Fibroblast of lung (primary cell): ENCODE data around the gene RNASE3. TPM values are rescaled to one million over a fixed set of nuclear protein-coding genes. Genes with fewer than 3 reads are reported as not detected.
"Not testable (repeated sequence)": the region's sequence is repeated elsewhere in the genome, so short reads cannot be mapped to it uniquely, and the experiment has no call there.

Experiments used
- DNase-seq, 2 donors: peaks; one replicate each; pipeline versions ENCODE4 v3.0.0 to v3.0.0-alpha.2; 2010; ENCODE audit warnings: low read depth in 2 of 2
- H2AFZ ChIP-seq: 2 replicates; pipeline ENCODE4 v1.5.1; 2012; ENCODE audit warnings: low read length, control low read depth, inconsistent platforms
- H3K27ac ChIP-seq: 2 replicates; pipeline ENCODE4 v1.5.1; 2011; ENCODE audit warnings: low read length, control low read depth; ENCODE audit not compliant: insufficient read depth
- H3K27me3 ChIP-seq: 2 replicates; pipeline ENCODE4 v1.5.1; 2011; ENCODE audit warnings: mild to moderate bottlenecking, low read length; ENCODE audit not compliant: control insufficient read depth, insufficient read depth
- H3K36me3 ChIP-seq: 2 replicates; pipeline ENCODE4 v1.5.1; 2011; ENCODE audit warnings: low read length; ENCODE audit not compliant: control insufficient read depth, insufficient read depth
- H3K4me1 ChIP-seq: 2 replicates; pipeline ENCODE4 v1.5.1; 2011; ENCODE audit warnings: low read length; ENCODE audit not compliant: control insufficient read depth, insufficient read depth; ENCODE audit errors: extremely low read depth
- H3K4me2 ChIP-seq: 2 replicates; pipeline ENCODE4 v1.5.1; 2011; ENCODE audit warnings: low read length, control low read depth; ENCODE audit not compliant: insufficient read depth; ENCODE audit errors: extremely low read depth
- H3K4me3 ChIP-seq, 4 experiments: fragments of 200-600 bp in 1 of 4; sonication (generic) in 1 of 4; replicated peaks in 1 of 4; 2 replicates each; pipeline ENCODE4 v1.5.1; 2011 to 2016; ENCODE audit warnings: low read length in 4 of 4, low read depth in 3 of 4, mild to moderate bottlenecking in 3 of 4, control low read depth in 2 of 4, inconsistent platforms in 1 of 4, mixed read lengths in 1 of 4; ENCODE audit not compliant: insufficient read depth in 1 of 4; ENCODE audit errors: control extremely low read depth in 1 of 4
- H3K79me2 ChIP-seq: 2 replicates; pipeline ENCODE4 v1.5.1; 2012; ENCODE audit warnings: mild to moderate bottlenecking, low read length, inconsistent platforms; ENCODE audit not compliant: control insufficient read depth, insufficient read depth
- H3K9ac ChIP-seq: 2 replicates; pipeline ENCODE4 v1.5.1; 2011; ENCODE audit warnings: mild to moderate bottlenecking, low read length, control low read depth; ENCODE audit not compliant: insufficient read depth
- H3K9me3 ChIP-seq: 2 replicates; pipeline ENCODE4 v1.5.1; 2012; ENCODE audit warnings: low read depth, low read length; ENCODE audit not compliant: control insufficient read depth, insufficient read depth
- H4K20me1 ChIP-seq: 2 replicates; pipeline ENCODE4 v1.5.1; 2011; ENCODE audit warnings: low read length; ENCODE audit not compliant: control insufficient read depth, insufficient read depth; ENCODE audit errors: extremely low read depth
- EZH2 ChIP-seq: IDR thresholded peaks from 2 replicates; pipeline ENCODE4 v1.5.1; 2012; ENCODE audit warnings: low read length, control low read depth, mild to moderate bottlenecking; ENCODE audit errors: missing control alignments
- polyA plus RNA-seq, 2 donors: library from polyadenylated mRNA; depleted of rRNA in 1 of 2; stranded (reverse) in 1 of 2; unstranded in 1 of 2; fragments of >200 nt; gene quantifications; 2 replicates each; pipeline ENCODE4 v1.2.1, GENCODE V29; 2011 to 2012; ENCODE audit warnings: missing spikeins in 1 of 2
- total RNA-seq: library from RNA; depleted of rRNA; stranded (reverse); fragments of >200 nt; gene quantifications from 2 replicates; pipeline ENCODE4 v1.2.1, GENCODE V29; 2014
- TF ChIP-seq, protein P1 (sequence below), 2 donors: IDR thresholded peaks in 1 of 2; conservative IDR thresholded peaks in 1 of 2; 1 replicate in 1 of 2; 2 replicates in 1 of 2; pipeline ENCODE4 v1.5.1; 2011 to 2012; ENCODE audit warnings: low read length in 2 of 2, control low read depth in 1 of 2, inconsistent platforms in 1 of 2, low read depth in 1 of 2, mild to moderate bottlenecking in 1 of 2

Gene RNASE3
- total and polyA plus RNA-seq, 2 donors (not counting 1 experiment from before 2014, with no cell fraction given) = not detected

DNA sequence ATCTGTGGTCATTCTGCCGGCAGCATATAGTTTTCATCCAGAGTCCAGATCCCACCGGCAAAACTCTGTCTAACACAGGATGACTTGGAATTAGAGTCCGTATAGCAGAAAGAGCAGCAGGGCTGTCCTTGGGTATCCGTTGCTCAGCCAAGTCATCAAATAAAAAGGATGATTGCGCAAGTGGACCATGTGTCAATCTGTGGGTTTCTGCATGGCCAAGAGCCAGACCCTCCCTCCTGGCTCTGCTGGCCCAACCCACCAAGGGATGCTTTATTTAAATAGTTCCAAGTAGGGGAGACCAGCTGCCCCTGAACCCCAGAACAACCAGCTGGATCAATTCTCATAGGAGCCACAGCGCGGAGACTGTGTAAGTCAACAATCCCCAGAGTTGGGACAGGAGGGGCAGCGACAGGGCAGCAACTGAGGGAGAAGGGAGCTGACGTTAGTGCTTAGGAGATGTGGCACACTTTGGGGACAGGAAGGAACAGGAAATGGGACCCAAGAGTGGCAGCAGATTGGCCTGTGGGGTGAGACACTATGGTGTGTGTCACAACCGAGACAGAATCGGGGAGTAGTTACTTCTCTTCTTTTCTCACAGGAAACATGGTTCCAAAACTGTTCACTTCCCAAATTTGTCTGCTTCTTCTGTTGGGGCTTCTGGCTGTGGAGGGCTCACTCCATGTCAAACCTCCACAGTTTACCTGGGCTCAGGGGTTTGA, 28.0 kb downstream of the RNASE3 start:
- not testable (repeated sequence) for H3K27me3 ChIP-seq, DNase-seq, H3K27ac ChIP-seq, H3K4me1 ChIP-seq, H3K4me3 ChIP-seq, H4K20me1 ChIP-seq, H3K36me3 ChIP-seq, H3K9ac ChIP-seq, H3K9me3 ChIP-seq, H3K79me2 ChIP-seq, H3K4me2 ChIP-seq, H2AFZ ChIP-seq

DNA sequence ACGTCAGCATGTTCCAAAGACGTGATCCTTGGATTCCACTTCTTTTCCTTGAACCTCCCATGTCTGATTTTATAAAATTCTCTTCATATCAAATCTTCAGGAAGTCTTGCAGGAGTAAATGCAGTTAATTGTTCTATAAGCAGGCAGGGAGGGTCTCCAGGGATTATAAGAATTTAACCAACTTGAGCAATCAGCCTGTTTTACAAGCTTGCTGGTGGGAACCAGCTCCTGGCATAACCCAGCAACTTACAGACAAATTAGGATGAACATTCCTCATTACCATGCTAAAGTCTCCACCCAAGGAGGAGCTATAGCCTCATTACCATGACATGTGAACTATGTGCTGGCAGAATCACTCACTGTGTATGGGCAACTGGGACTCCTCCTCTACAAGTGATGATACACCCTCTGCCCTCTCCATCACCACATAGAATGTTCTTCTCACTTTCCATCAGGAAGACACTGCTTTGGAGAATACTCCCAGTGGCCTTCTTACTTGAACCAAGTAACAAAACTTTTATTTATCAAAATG, 32.6 kb downstream of the RNASE3 start:
- not testable (repeated sequence) for H3K27me3 ChIP-seq, H3K4me3 ChIP-seq, H2AFZ ChIP-seq, H3K9ac ChIP-seq, DNase-seq, H3K27ac ChIP-seq, H3K4me2 ChIP-seq, H4K20me1 ChIP-seq, H3K36me3 ChIP-seq, H3K4me1 ChIP-seq, H3K79me2 ChIP-seq, H3K9me3 ChIP-seq

DNA sequence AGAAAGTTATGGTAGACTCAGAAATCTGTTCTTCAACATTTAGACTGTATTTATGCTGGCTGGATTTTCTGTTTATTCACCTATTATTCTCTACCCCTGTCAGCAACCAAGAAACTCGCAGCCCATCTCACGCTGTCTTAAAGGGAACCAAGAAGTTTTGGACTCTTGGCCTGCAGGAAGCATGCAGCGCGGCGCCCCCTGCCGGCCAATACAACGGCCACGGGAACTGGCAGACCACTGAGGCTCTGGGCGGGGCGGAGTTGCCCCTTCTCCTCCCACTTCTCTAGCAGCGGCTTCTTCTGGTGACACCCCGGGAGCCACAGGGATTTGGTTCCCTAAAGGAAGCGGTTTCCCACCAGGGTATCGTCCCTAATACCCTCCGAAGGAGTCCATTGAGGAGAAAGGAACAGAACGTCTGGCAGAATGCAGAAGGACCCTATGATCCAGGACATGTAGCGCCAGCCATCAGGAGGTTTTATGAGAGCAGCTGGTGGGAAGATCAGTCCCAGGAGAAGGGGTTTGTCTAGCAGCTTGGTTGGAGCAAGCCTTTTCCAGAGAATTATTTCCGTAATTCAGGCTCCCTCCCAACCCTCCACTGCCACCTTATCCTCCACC, 43.1 kb downstream of the RNASE3 start:
- Histone ChIP-seq H3K4me2 (no peak overlapping the region), H3K36me3 (no peaks in the 10 kb centered on the region), H3K4me3 (no peak overlapping the region), H2AFZ (no peak overlapping the region), H3K27me3 (no peaks in the 10 kb centered on the region), H3K4me1 (no peaks in the 10 kb centered on the region), H3K79me2 (no peaks in the 10 kb centered on the region), H3K9ac (no peak overlapping the region), H3K27ac (no peak overlapping the region), H3K9me3 (no peaks in the 10 kb centered on the region), H4K20me1 (no peaks in the 10 kb centered on the region)
- no peak for TF ChIP-seq EZH2
- TF ChIP-seq, protein P1, sequence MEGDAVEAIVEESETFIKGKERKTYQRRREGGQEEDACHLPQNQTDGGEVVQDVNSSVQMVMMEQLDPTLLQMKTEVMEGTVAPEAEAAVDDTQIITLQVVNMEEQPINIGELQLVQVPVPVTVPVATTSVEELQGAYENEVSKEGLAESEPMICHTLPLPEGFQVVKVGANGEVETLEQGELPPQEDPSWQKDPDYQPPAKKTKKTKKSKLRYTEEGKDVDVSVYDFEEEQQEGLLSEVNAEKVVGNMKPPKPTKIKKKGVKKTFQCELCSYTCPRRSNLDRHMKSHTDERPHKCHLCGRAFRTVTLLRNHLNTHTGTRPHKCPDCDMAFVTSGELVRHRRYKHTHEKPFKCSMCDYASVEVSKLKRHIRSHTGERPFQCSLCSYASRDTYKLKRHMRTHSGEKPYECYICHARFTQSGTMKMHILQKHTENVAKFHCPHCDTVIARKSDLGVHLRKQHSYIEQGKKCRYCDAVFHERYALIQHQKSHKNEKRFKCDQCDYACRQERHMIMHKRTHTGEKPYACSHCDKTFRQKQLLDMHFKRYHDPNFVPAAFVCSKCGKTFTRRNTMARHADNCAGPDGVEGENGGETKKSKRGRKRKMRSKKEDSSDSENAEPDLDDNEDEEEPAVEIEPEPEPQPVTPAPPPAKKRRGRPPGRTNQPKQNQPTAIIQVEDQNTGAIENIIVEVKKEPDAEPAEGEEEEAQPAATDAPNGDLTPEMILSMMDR (conservative IDR thresholded peaks at IDR 0.05 in 1 of 2, IDR thresholded peaks at IDR 0.05 in 1 of 2; ENCODE audit: low read depth in 1 of 2, low read length in 2 of 2) = peak; percentile 36
- DNase-seq = peak in 1 of 2 donors; percentile 5
